ENCODE measurements around the gene CPT1C. TPM values are rescaled to one million over a fixed set of nuclear protein-coding genes. Genes with fewer than 3 reads are reported as not detected.

The CPT1C gene
- total and polyA plus RNA-seq, 2 of the 4 experiments (the other 2 are of a cell fraction), result 14.2 to 56.1 TPM

DNA sequence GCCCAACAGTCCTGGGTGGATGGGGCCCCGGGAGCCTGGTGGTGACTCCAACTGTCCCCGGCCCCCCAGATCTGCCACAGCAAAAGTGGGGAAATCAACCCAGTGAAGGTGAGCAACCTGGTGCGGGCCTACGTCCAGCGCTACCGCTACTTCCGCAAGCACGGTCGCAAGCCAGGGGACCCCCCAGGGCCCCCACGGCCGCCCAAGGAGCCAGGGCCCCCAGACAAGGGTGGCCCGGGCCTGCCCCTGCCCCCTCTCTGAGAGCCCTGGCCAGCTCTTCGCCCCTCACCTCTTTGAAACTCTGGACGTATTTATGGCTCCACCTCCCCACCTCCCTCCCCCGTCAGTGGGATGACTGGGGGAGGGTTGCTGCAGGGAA, 32.8 kb upstream of the CPT1C start:
- DNase-seq (no peak), ATAC-seq (ENCODE audit: low read depth) (no peak)
- H2BK5ac ChIP-seq (ENCODE audit: low read depth, low read length, poor library complexity, severe bottlenecking), result no peak overlapping the region
- BruUV-seq (replicated peaks), result no TSS peak
- no peak overlapping the region for H4K8ac ChIP-seq (ENCODE audit: low read depth in 2 of 2, low read length in 2 of 2)
- no peak overlapping the region for H4K5ac ChIP-seq (ENCODE audit: low read depth, low read length)
- H3K18ac ChIP-seq (ENCODE audit: low read depth, low read length), result no peak overlapping the region
- H3K36me3 ChIP-seq (ENCODE audit: control insufficient read depth, insufficient read depth, low read length), result peaks cover 83% of the 10 kb centered on the region
- no peak overlapping the region for H2AFZ ChIP-seq (replicated peaks; ENCODE audit: low read length, poor library complexity)
- no peaks in the 10 kb centered on the region for H3K4me1 ChIP-seq (ENCODE audit: control insufficient read depth, insufficient read depth, low read length)
- CTCF ChIA-PET, result no interaction called here
- H2AK9ac ChIP-seq (replicated peaks; ENCODE audit: low read depth, low read length, poor library complexity), result no peak overlapping the region
- no peak overlapping the region for H3K14ac ChIP-seq (replicated peaks; ENCODE audit: low read depth, low read length)
- H3K27ac ChIP-seq (ENCODE audit: insufficient read depth, low read length), result no peak overlapping the region
- 0 out of 2 replicates have a peak, but pooled peaks cover under 1% of the 10 kb centered on the region for H3K9me1 ChIP-seq (ENCODE audit: insufficient read depth, low read length)
- H2AK5ac ChIP-seq (ENCODE audit: low read depth, low read length), result no peak overlapping the region
- H3K79me1 ChIP-seq (ENCODE audit: low read depth in 1 of 2, low read length in 2 of 2), result peaks cover 12 to 48% of the 10 kb centered on the region in 2 experiments; a peak in 2 of 4 replicates
- peaks cover 30% of the 10 kb centered on the region for H4K20me1 ChIP-seq (ENCODE audit: insufficient read depth, low read length)
- H3K9me3 ChIP-seq (ENCODE audit: control insufficient read depth, insufficient read depth, low read length), result no peaks in the 10 kb centered on the region
- H2BK20ac ChIP-seq (ENCODE audit: low read depth, low read length), result no peak overlapping the region
- H4K91ac ChIP-seq (ENCODE audit: insufficient read depth, low read depth, low read length), result no peak overlapping the region
- H3K4ac ChIP-seq (ENCODE audit: low read depth, low read length), result no peak overlapping the region
- H2BK120ac ChIP-seq (ENCODE audit: low read depth, low read length), result no peak overlapping the region
- TF ChIP-seq, protein P1, sequence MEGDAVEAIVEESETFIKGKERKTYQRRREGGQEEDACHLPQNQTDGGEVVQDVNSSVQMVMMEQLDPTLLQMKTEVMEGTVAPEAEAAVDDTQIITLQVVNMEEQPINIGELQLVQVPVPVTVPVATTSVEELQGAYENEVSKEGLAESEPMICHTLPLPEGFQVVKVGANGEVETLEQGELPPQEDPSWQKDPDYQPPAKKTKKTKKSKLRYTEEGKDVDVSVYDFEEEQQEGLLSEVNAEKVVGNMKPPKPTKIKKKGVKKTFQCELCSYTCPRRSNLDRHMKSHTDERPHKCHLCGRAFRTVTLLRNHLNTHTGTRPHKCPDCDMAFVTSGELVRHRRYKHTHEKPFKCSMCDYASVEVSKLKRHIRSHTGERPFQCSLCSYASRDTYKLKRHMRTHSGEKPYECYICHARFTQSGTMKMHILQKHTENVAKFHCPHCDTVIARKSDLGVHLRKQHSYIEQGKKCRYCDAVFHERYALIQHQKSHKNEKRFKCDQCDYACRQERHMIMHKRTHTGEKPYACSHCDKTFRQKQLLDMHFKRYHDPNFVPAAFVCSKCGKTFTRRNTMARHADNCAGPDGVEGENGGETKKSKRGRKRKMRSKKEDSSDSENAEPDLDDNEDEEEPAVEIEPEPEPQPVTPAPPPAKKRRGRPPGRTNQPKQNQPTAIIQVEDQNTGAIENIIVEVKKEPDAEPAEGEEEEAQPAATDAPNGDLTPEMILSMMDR (conservative IDR thresholded peaks at IDR 0.05; ENCODE audit: low read depth, low read length), result no peak
- TF ChIP-seq SMC3 (IDR thresholded peaks at IDR 0.05; ENCODE audit: low read depth, low read length), result no peak
- TF ChIP-seq RAD21 (IDR thresholded peaks at IDR 0.05; ENCODE audit: low read length), result no peak
- TF ChIP-seq FOS (IDR thresholded peaks at IDR 0.05; ENCODE audit: low read depth, low read length), result no peak
- no peak for TF ChIP-seq NFE2L2 (IDR thresholded peaks at IDR 0.05; ENCODE audit: low read depth, low read length)
- no peak for TF ChIP-seq CEBPB (IDR thresholded peaks at IDR 0.05; ENCODE audit: low read depth, low read length)
- H3K9ac ChIP-seq (ENCODE audit: low read depth, low read length), result no peak overlapping the region
- no CpG with 5 or more reads among the region's 15 CpGs for WGBS, 2 experiments (ENCODE audit: extremely low coverage in 2 of 2, insufficient read length in 1 of 2)
- dilution Hi-C loops (cut with HindIII; ENCODE audit: low sequenced_read_pairs, unreplicated experiment) (no loop called here), in situ Hi-C loops (cut with MboI; ENCODE audit: low sequenced_read_pairs) (no loop called here), intact Hi-C loops (cut with micrococcal nuclease) (no loop called here)
- H2BK15ac ChIP-seq (ENCODE audit: low read depth, low read length), result no peak overlapping the region
- H3K4me3 ChIP-seq (ENCODE audit: insufficient read depth, low read depth, low read length), result no peak overlapping the region
- H3K4me2 ChIP-seq (ENCODE audit: low read depth, low read length), result no peak overlapping the region
- POLR2A ChIA-PET (ENCODE audit: unreplicated experiment), result interaction anchor here (1.0 kb wide), 1 partner anchor 18 kb away, joined by 4 read pairs; no protein-coding TSS in a partner anchor
- no peak overlapping the region for H3K56ac ChIP-seq (ENCODE audit: extremely low read depth, insufficient read depth, low read length)
- H3K23ac ChIP-seq (ENCODE audit: low read depth, low read length), result no peak overlapping the region
- H3K27me3 ChIP-seq (ENCODE audit: control insufficient read depth, insufficient read depth, low read length), result no peaks in the 10 kb centered on the region
